Right renal pelvis (tissue), 4 donors: ENCODE results near the gene TANGO6. TPM values are rescaled to one million over a fixed set of nuclear protein-coding genes. Genes with fewer than 3 reads are reported as not detected.
A peak's percentile ranks its signal among the peaks of the same experiment; 100 is the strongest.

Experiments
- DNase-seq, 4 donors: peaks; one replicate each; pipeline ENCODE4 v3.0.0-alpha.2; 2013; ENCODE audit warnings: low read depth in 4 of 4, low spot score in 3 of 4, missing footprints in 1 of 4
- polyA plus RNA-seq, 4 donors: library from polyadenylated mRNA; unstranded; fragments of 120-200 nt; gene quantifications; one replicate each; pipeline ENCODE4 v1.2.1, GENCODE V29; 2013; ENCODE audit not compliant: insufficient read length in 4 of 4

TANGO6 gene
- polyA plus RNA-seq, 4 donors = 6.1 to 8.0 (median 7.9) TPM

GRCh38 chr16:69084289-69084688, 241.0 kb downstream of the TANGO6 start:
- DNase-seq = no peak

- no peak for DNase-seq
Measured at GRCh38 chr16:69085032-69085695, 241.8 kb downstream of the TANGO6 start.

- no peak for DNase-seq
Measured at GRCh38 chr16:69087161-69087581, 243.8 kb downstream of the TANGO6 start.

GRCh38 chr16:69088684-69089083, 245.4 kb downstream of the TANGO6 start:
- no peak for DNase-seq

GRCh38 chr16:69089091-69089910, 246.0 kb downstream of the TANGO6 start:
- no peak for DNase-seq

- DNase-seq = no peak
Measured at GRCh38 chr16:69093974-69094373, 250.6 kb downstream of the TANGO6 start.

- DNase-seq = no peak
Measured at GRCh38 chr16:69094501-69094900, 251.2 kb downstream of the TANGO6 start.

GRCh38 chr16:69095193-69095592, 251.9 kb downstream of the TANGO6 start:
- DNase-seq = no peak

- DNase-seq = peak in 1 of 4 donors; percentile 55
Measured at GRCh38 chr16:69100071-69100691, 256.9 kb downstream of the TANGO6 start.

GRCh38 chr16:69105501-69106361, 262.4 kb downstream of the TANGO6 start, which contains the start of gene HAS3:
Gene HAS3, plus strand, starts transcription at chr16:69105653. Its CDS starts 3,743 bp downstream, at chr16:69109396.
- peak in 1 of 4 donors; percentile 42 for DNase-seq

GRCh38 chr16:69106491-69107315, 263.4 kb downstream of the TANGO6 start:
- DNase-seq = no peak

- no peak for DNase-seq
Measured at GRCh38 chr16:69107316-69107962, 264.1 kb downstream of the TANGO6 start.

GRCh38 chr16:69108064-69108904, 265.0 kb downstream of the TANGO6 start:
- DNase-seq = no peak

- DNase-seq = no peak
Measured at GRCh38 chr16:69108905-69109252, 265.5 kb downstream of the TANGO6 start.

GRCh38 chr16:69109486-69110270, 266.3 kb downstream of the TANGO6 start:
- no peak for DNase-seq

- no peak for DNase-seq
Measured at GRCh38 chr16:69110406-69110805, 267.1 kb downstream of the TANGO6 start.

- no peak for DNase-seq
Measured at GRCh38 chr16:69111216-69111875, 268.0 kb downstream of the TANGO6 start.
